MM.1S (cell line): Measurements from ENCODE around the gene ECI2.

Experiments
- CTCF ChIP-seq: fragments of 300-600 bp; sonication (generic); IDR thresholded peaks from 2 replicates; pipeline ENCODE4 v1.5.1; 2016; ENCODE audit warnings: antibody characterized with exemption, low read length, mixed read lengths
- EZH2 ChIP-seq: fragments of 300-600 bp; sonication (generic); optimal IDR thresholded peaks from 2 replicates; pipeline ENCODE3; 2017; ENCODE audit warnings: low read depth, mild to moderate bottlenecking, antibody characterized with exemption, low read length, mixed read lengths

- TF ChIP-seq CTCF (no peak), EZH2 (no peak)
Observed at GRCh38 chr6:4172368-4172767, 37.0 kb upstream of the ECI2 start.
